ENCODE measurements around the gene AIF1.
A peak's percentile ranks its signal among the peaks of the same experiment; 100 is the strongest.
"Not testable (repeated sequence)": the region's sequence is repeated elsewhere in the genome, so short reads cannot be mapped to it uniquely, and the experiment has no call there.

AIF1 gene

GRCh38 chr6:31580807-31581433, 34.1 kb upstream of the AIF1 start:
- DNase-seq (ENCODE audit: low read depth), result peak; percentile 85

- DNase-seq (ENCODE audit: low read depth), result peak; percentile 32
Observed at GRCh38 chr6:31581434-31582229, 33.4 kb upstream of the AIF1 start.

- no peak for DNase-seq (ENCODE audit: low read depth)
Observed at GRCh38 chr6:31582230-31582643, 32.8 kb upstream of the AIF1 start, which contains the start of gene LTB. Gene LTB, minus strand, starts transcription at chr6:31582424. Its CDS starts 7 bp downstream, at chr6:31582417.

GRCh38 chr6:31585491-31585890, 29.5 kb upstream of the AIF1 start:
- DNase-seq (ENCODE audit: low read depth), result peak; percentile 46

- DNase-seq (ENCODE audit: low read depth), result no peak
Observed at GRCh38 chr6:31586008-31586407, 29.0 kb upstream of the AIF1 start, which contains the start of gene LST1. Gene LST1, plus strand, starts transcription at chr6:31586277. Its CDS starts 1,023 bp downstream, at chr6:31587300.

GRCh38 chr6:31586599-31587281, 28.3 kb upstream of the AIF1 start:
- DNase-seq (ENCODE audit: low read depth), result no peak

GRCh38 chr6:31587791-31588777, 26.9 kb upstream of the AIF1 start:
- DNase-seq (ENCODE audit: low read depth), result no peak

GRCh38 chr6:31588871-31589650, 26.0 kb upstream of the AIF1 start:
- no peak for DNase-seq (ENCODE audit: low read depth)

- DNase-seq (ENCODE audit: low read depth), result not testable (repeated sequence)
Observed at GRCh38 chr6:31590691-31591090, 24.3 kb upstream of the AIF1 start.

GRCh38 chr6:31592396-31592771, 22.6 kb upstream of the AIF1 start:
- DNase-seq (ENCODE audit: low read depth), result no peak

- DNase-seq (ENCODE audit: low read depth), result peak; percentile 71
Observed at GRCh38 chr6:31597006-31597405, 18.0 kb upstream of the AIF1 start.

GRCh38 chr6:31607317-31607716, 7.7 kb upstream of the AIF1 start:
- no peak for DNase-seq (ENCODE audit: low read depth)

- DNase-seq (ENCODE audit: low read depth), result no peak
Observed at GRCh38 chr6:31609519-31610406, 5.3 kb upstream of the AIF1 start.

- DNase-seq (ENCODE audit: low read depth), result no peak
Observed at GRCh38 chr6:31610968-31611367, 4.1 kb upstream of the AIF1 start.

- DNase-seq (ENCODE audit: low read depth), result no peak
Observed at GRCh38 chr6:31614075-31614619, 887 bp upstream of the AIF1 start.

- no peak for DNase-seq (ENCODE audit: low read depth)
Observed at GRCh38 chr6:31615748-31616147, 714 bp downstream of the AIF1 start.

- no peak for DNase-seq (ENCODE audit: low read depth)
Observed at GRCh38 chr6:31617010-31617409, 2.0 kb downstream of the AIF1 start.

- DNase-seq (ENCODE audit: low read depth), result peak; percentile 100
Observed at GRCh38 chr6:31619805-31620585, 5.0 kb downstream of the AIF1 start.

All from ELR (cell line).